A673 (cell line): ENCODE data around the gene THSD4.

Source experiments
- CTCF ChIP-seq: fragments of 300-800, 200-600 bp; sonication (generic); conservative IDR thresholded peaks from 2 replicates; pipeline ENCODE4 v1.5.1; 2017; ENCODE audit warnings: low read depth, mild to moderate bottlenecking, antibody characterized with exemption, low read length, moderate library complexity, mixed read lengths
- EZH2 ChIP-seq: fragments of 200-600 bp; sonication (generic); IDR thresholded peaks from 2 replicates; pipeline ENCODE4 v1.6.1; 2017; ENCODE audit warnings: borderline replicate concordance, low read depth, mild to moderate bottlenecking, mixed read lengths, antibody characterized with exemption, low read length; ENCODE audit not compliant: poor library complexity, severe bottlenecking

DNA sequence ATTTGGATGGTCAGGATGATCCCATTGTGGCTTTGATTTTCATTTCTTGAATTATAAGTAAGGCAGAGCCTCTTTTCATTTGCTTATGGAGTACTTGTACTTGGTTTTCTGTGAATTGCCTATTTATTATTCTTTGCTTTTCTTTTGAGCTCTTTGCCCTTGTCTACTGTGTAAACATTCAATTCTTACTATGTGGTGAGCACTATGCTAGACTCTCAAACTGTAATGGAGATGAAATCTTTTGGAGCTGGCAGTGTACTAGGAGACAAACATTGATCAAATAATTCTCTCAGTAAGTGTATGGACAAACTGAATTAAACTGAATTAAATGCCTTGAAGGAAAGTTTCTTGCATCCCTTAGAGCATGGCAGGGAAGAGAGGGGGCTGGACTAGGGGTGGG is 608.1 kb downstream of the THSD4 start:
- TF ChIP-seq EZH2 (no peak), CTCF (no peak)
